Spleen (tissue), 11 donors: ENCODE results near the gene PACS2. TPM values are rescaled to one million over a fixed set of nuclear protein-coding genes. Genes with fewer than 3 reads are reported as not detected.

ENCODE experiments used
- DNase-seq: peaks from one replicate; pipeline ENCODE4 v3.0.0-alpha.2; 2020
- H3K27ac ChIP-seq, 8 donors: fragments of 200-600 bp; sonication (generic) in 7 of 8; 1 replicate in 4 of 8; 2 replicates in 4 of 8; pipeline versions ENCODE4 v1.5.0 to v1.8.0; 2016 to 2021; ENCODE audit warnings: inconsistent platforms in 4 of 8, mild to moderate bottlenecking in 4 of 8, moderate library complexity in 1 of 8
- H3K27me3 ChIP-seq, 7 donors: fragments of 200-600 bp; sonication (generic) in 6 of 7; replicated peaks in 1 of 7; 1 replicate in 4 of 7; 2 replicates in 3 of 7; pipeline versions ENCODE4 v1.5.0 to v1.8.0; 2016 to 2021; ENCODE audit warnings: inconsistent platforms in 3 of 7, mild to moderate bottlenecking in 1 of 7
- H3K36me3 ChIP-seq, 6 donors: fragments of 200-600 bp; sonication (generic) in 5 of 6; 1 replicate in 4 of 6; 2 replicates in 2 of 6; pipeline versions ENCODE4 v1.5.0 to v1.8.0; 2016 to 2021; ENCODE audit warnings: inconsistent platforms in 2 of 6
- H3K4me1 ChIP-seq, 6 donors: fragments of 200-600 bp; sonication (generic) in 5 of 6; 1 replicate in 3 of 6; 2 replicates in 3 of 6; pipeline versions ENCODE4 v1.5.0 to v1.8.0; 2016 to 2021; ENCODE audit warnings: inconsistent platforms in 3 of 6
- H3K4me3 ChIP-seq, 8 donors: fragments of 200-600 bp; sonication (generic) in 7 of 8; 1 replicate in 4 of 8; 2 replicates in 4 of 8; pipeline versions ENCODE4 v1.5.0 to v1.8.0; 2016 to 2021; ENCODE audit warnings: inconsistent platforms in 4 of 8, mild to moderate bottlenecking in 4 of 8, moderate library complexity in 2 of 8
- H3K9me3 ChIP-seq, 8 donors: fragments of 200-600 bp; sonication (generic) in 7 of 8; 1 replicate in 4 of 8; 2 replicates in 4 of 8; pipeline versions ENCODE4 v1.5.0 to v1.8.0; 2016 to 2021; ENCODE audit warnings: inconsistent platforms in 4 of 8
- CTCF ChIP-seq, 11 experiments: fragments of 200-600 bp in 7 of 11; fragments of 450-650 bp in 4 of 11; sonication (generic) in 4 of 11; IDR thresholded peaks in 8 of 11; conservative IDR thresholded peaks in 3 of 11; 1 replicate in 7 of 11; 2 replicates in 4 of 11; pipeline versions ENCODE4 v1.4.0 to v1.8.0; 2016 to 2021; ENCODE audit warnings: antibody characterized with exemption in 11 of 11, inconsistent platforms in 4 of 11, mild to moderate bottlenecking in 1 of 11
- POLR2A ChIP-seq, 3 donors: fragments of 450-650 bp; IDR thresholded peaks; one replicate each; pipeline ENCODE4 v1.5.1; 2017; ENCODE audit warnings: antibody characterized with exemption in 3 of 3, mild to moderate bottlenecking in 1 of 3
- POLR2AphosphoS5 ChIP-seq, 3 donors: sonication (generic); formaldehyde crosslinking; IDR thresholded peaks; one replicate each; pipeline ENCODE4 v1.5.1; 2017; ENCODE audit warnings: antibody characterized with exemption in 3 of 3
- WGBS, 5 donors: extraction: QIAGEN DNeasy Blood & Tissue Kit in 3 of 5; methylation state at CpG; one replicate each; pipeline versions ENCODE4 v1.1.5 to v1.1.7; 2013 to 2018; 5-methylcytosine and 5-hydroxymethylcytosine counted together
- intact Hi-C: fragments of 100-400 bp; cut with DNase I; formaldehyde crosslinking; loops from one replicate; pipeline ENCODE4 v1.15.0; 2023; ENCODE audit warnings: low total_unique reads
- polyA plus RNA-seq, 3 donors: library from polyadenylated mRNA; stranded (reverse); fragments of 200-250 nt; gene quantifications; one replicate each; pipeline ENCODE4 v1.2.1, GENCODE V29; 2013
- total RNA-seq, 7 donors: library from RNA; depleted of rRNA in 3 of 7; stranded (reverse); fragments of >200 nt in 3 of 7; fragmentation: NEBNext Ultra II Directional in 4 of 7; extraction: Animal tissue kit (Norgen Biotek cat#: 25700) in 4 of 7; gene quantifications; one replicate each; pipeline versions ENCODE4 v1.1.0 to v1.2.1, GENCODE V29; 2016 to 2021
- donor health status: healthy with polysubstance abuse.
- donor health status: DM: no; HTN: no; CAD: no; lungs with moderate emphysema.
- donor health status: DM: no; HTN: no; CAD: no.
- donor health status: Bipolar disorder and iron deficiency.
- donor health status: healthy.
- donor health status: DM: no; HTN: no; CAD: no.
- donor health status: DM: yes; HTN: yes; CAD: no.

PACS2 gene
- total and polyA plus RNA-seq, 10 donors, result 32.2 to 148 (median 98.7) TPM

DNA sequence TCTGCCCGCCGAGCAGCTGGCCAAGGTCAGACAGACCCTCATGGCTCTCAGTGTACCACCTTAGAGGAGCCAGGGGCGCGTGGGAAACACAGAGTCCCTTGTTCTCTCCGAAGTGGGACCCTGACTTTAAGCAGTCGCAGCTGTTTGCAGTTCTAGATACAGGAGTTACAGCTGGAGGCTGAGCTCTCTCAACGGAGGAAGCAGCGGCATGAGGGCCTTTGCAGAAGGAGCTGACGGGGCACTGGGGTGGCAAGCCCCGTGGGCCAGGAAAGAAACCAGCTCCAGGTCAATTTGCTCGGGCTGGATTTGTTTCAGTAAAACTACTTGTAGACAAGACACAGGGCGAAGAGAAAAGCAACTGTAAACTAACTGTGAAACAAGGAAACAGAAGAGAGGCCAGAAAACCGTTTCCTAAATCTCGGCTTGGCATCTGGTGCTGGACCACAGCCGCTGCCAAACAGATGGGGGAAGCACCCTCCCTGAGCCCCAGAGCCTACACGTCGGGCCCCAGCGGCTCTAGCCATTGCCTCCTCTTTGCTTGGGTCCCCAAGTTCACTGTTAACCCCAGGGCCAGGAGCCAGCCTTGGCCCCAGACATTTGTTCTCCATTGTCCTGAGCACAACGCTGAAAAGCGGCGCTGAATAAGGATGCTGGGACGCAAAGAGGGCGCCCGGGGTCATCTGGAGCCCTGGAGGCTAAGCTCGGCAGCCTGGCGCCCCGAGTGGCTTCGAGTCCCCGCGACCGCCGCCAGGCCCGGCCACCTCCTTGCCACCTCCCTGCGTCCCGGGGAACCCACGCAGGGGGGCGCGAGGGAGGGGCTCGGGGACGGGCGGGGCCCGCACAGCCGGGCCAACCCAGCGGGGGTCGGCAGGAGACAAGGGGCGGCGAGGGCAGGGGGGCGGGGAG lies 914 bp upstream of the PACS2 start:
- Histone ChIP-seq H3K36me3 (no peaks in the 10 kb centered on the region), H3K27me3 (peaks cover 0 to 4% (median 0%) of the 10 kb centered on the region in 7 donors), H3K27ac (peak overlapping the region; percentile 60 to 92 (median 86)), H3K4me1 (peaks cover 9 to 46% (median 38%) of the 10 kb centered on the region in 6 donors), H3K9me3 (no peaks in the 10 kb centered on the region), H3K4me3 (peak overlapping the region; percentile 45 to 94 (median 59))
- intact Hi-C loops, result no loop called here
- no peak for TF ChIP-seq POLR2AphosphoS5 (IDR thresholded peaks at IDR 0.05)
- TF ChIP-seq CTCF (IDR thresholded peaks at IDR 0.05 in 8 of 11, conservative IDR thresholded peaks at IDR 0.05 in 3 of 11), result no peak
- TF ChIP-seq POLR2A (IDR thresholded peaks at IDR 0.05), result no peak
- peak; percentile 79 for DNase-seq
- 12 to 21% (median 16%) methylated on average over 38 to 48 of the region's 48 CpGs for WGBS, 5 donors

- DNase-seq, result peak; percentile 90
- H3K4me1 ChIP-seq, result peaks cover 9 to 46% (median 38%) of the 10 kb centered on the region in 6 donors
- H3K9me3 ChIP-seq, result no peaks in the 10 kb centered on the region
- H3K27ac ChIP-seq, result peak overlapping the region; percentile 22 to 86 (median 72)
- no peaks in the 10 kb centered on the region for H3K36me3 ChIP-seq
- TF ChIP-seq POLR2A (IDR thresholded peaks at IDR 0.05), result no peak
- peak; percentile 23 to 67 (median 53) for TF ChIP-seq POLR2AphosphoS5 (IDR thresholded peaks at IDR 0.05)
- peak in 1 of 11 experiments; percentile 9 for TF ChIP-seq CTCF (IDR thresholded peaks at IDR 0.05 in 8 of 11, conservative IDR thresholded peaks at IDR 0.05 in 3 of 11)
- H3K4me3 ChIP-seq, result peak overlapping the region; percentile 67 to 94 (median 77)
- intact Hi-C loops, result no loop called here
- WGBS, 5 donors, result 0 to 1% (median 1%) methylated on average over 35 to 54 of the region's 54 CpGs
- H3K27me3 ChIP-seq, result peaks cover 0 to 4% (median 0%) of the 10 kb centered on the region in 7 donors
These were observed 718 bp downstream of the PACS2 start for GRCh38 chr14:105315211-105315721.

- no peak for TF ChIP-seq POLR2AphosphoS5 (IDR thresholded peaks at IDR 0.05)
- TF ChIP-seq CTCF (IDR thresholded peaks at IDR 0.05 in 8 of 11, conservative IDR thresholded peaks at IDR 0.05 in 3 of 11), result no peak
- TF ChIP-seq POLR2A (IDR thresholded peaks at IDR 0.05), result no peak
- H3K4me1 ChIP-seq, result peaks cover 9 to 46% (median 38%) of the 10 kb centered on the region in 6 donors
- no peaks in the 10 kb centered on the region for H3K36me3 ChIP-seq
- H3K27me3 ChIP-seq, result peaks cover 0 to 4% (median 0%) of the 10 kb centered on the region in 7 donors
- peak overlapping the region; percentile 2 to 94 (median 77) for H3K4me3 ChIP-seq
- 49 to 70% (median 56%) methylated on average over 6 to 15 of the region's 15 CpGs for WGBS, 5 donors
- H3K9me3 ChIP-seq, result no peaks in the 10 kb centered on the region
- H3K27ac ChIP-seq, result peak overlapping the region in 5 of 8 donors; percentile 69 to 86 (median 78)
- peak; percentile 81 for DNase-seq
- intact Hi-C loops, result no loop called here
These were observed 1.5 kb downstream of the PACS2 start for GRCh38 chr14:105315941-105316576.
